Panc1 (cell line): ENCODE measurements around the gene SNX9. TPM values are rescaled to one million over a fixed set of nuclear protein-coding genes. Genes with fewer than 3 reads are reported as not detected.

ENCODE experiments used
- ATAC-seq: fragments of 200-7000 bp; cut with Tn5 transposase; 2 replicates; pipeline ENCODE4 v1.9.1; 2020; ENCODE audit warnings: mild to moderate bottlenecking, moderate library complexity
- BruUV-seq: library from RNA; stranded (reverse); fragments of 400-500 nt; replicated peaks from 2 replicates; lab custom pipeline; 2021; lab: Mats Ljungman, UMichigan
- CTCF ChIA-PET: fragments of 300-600 bp; sonication (Branson Sonifier 250); formaldehyde crosslinking; loops from one replicate; lab custom pipeline; 2022; ENCODE audit warnings: antibody characterized with exemption; lab: Charles Lee
- POLR2A ChIA-PET: fragments of 300-600 bp; sonication (Branson Sonifier 250); formaldehyde crosslinking; loops from one replicate; lab custom pipeline; 2022; ENCODE audit warnings: antibody characterized with exemption; lab: Charles Lee
- DNase-seq: peaks from one replicate; pipeline ENCODE4 v3.0.0-alpha.2; 2010; ENCODE audit warnings: low read depth, low spot score
- H3K27ac ChIP-seq: 2 replicates; pipeline ENCODE4 v1.5.1; 2011; ENCODE audit warnings: mild to moderate bottlenecking, low read length, inconsistent platforms
- H3K27me3 ChIP-seq: fragments of 200-500 bp; sonication (Bioruptor generic); 2 replicates; pipeline ENCODE4 v1.6.0; 2014; ENCODE audit warnings: low read length, inconsistent platforms; ENCODE audit not compliant: control insufficient read depth, insufficient read depth
- H3K36me3 ChIP-seq: fragments of 200-500 bp; sonication (Bioruptor generic); 2 replicates; pipeline ENCODE4 v1.5.1; 2014; ENCODE audit warnings: inconsistent platforms, mild to moderate bottlenecking, low read length, moderate library complexity; ENCODE audit not compliant: control insufficient read depth, insufficient read depth
- H3K4me1 ChIP-seq: 2 replicates; pipeline ENCODE4 v1.5.1; 2011; ENCODE audit warnings: inconsistent platforms, mild to moderate bottlenecking, low read length, moderate library complexity; ENCODE audit not compliant: control insufficient read depth, insufficient read depth
- H3K4me3 ChIP-seq, 2 experiments: 2 replicates each; pipeline ENCODE4 v1.5.1; 2011 to 2012; ENCODE audit warnings: low read depth in 2 of 2, low read length in 2 of 2, mild to moderate bottlenecking in 2 of 2, inconsistent platforms in 1 of 2, moderate library complexity in 1 of 2
- H3K9me3 ChIP-seq: fragments of 200-500 bp; sonication (Bioruptor generic); 2 replicates; pipeline ENCODE4 v1.5.1; 2014; ENCODE audit warnings: low read depth, mild to moderate bottlenecking, inconsistent platforms, low read length, moderate library complexity; ENCODE audit not compliant: control insufficient read depth, insufficient read depth
- CTCF ChIP-seq: fragments of 450-650 bp; IDR thresholded peaks from 2 replicates; pipeline ENCODE4 v1.5.1; 2017; ENCODE audit warnings: mild to moderate bottlenecking
- POLR2AphosphoS5 ChIP-seq: IDR thresholded peaks from 2 replicates; pipeline ENCODE4 v1.6.1; 2012; ENCODE audit warnings: mild to moderate bottlenecking, low read depth, low read length, moderate library complexity
- REST ChIP-seq, 2 experiments: IDR thresholded peaks; 2 replicates each; pipeline ENCODE4 v1.6.1; 2011 to 2012; ENCODE audit warnings: low read depth in 2 of 2, control low read depth in 1 of 2, low read length in 1 of 2, mild to moderate bottlenecking in 1 of 2, moderate library complexity in 1 of 2; ENCODE audit not compliant: insufficient read depth in 1 of 2
- SIN3A ChIP-seq: IDR thresholded peaks from 2 replicates; pipeline ENCODE4 v1.6.1; 2012; ENCODE audit warnings: low read depth, mild to moderate bottlenecking, low read length, moderate library complexity, borderline replicate concordance; ENCODE audit not compliant: insufficient read depth
- TCF7L2 ChIP-seq: IDR thresholded peaks from 2 replicates; pipeline ENCODE4 v1.6.1; 2011; ENCODE audit warnings: mild to moderate bottlenecking, low read depth, low read length, inconsistent platforms
- in situ Hi-C: cut with HindIII; loops from 2 replicates; pipeline ENCODE4 v1.10.0; 2016; ENCODE audit warnings: low sequenced_read_pairs, low pct_unique_long_range_greater_than_20kb
- intact Hi-C: fragments of 100-400 bp; cut with micrococcal nuclease; formaldehyde crosslinking; loops from one replicate; pipeline ENCODE4 v1.10.0; 2022; ENCODE audit not compliant: unreplicated experiment
- total RNA-seq: library from RNA; stranded (reverse); gene quantifications from one replicate; pipeline ENCODE4 v1.2.1, GENCODE V29; 2021; ENCODE audit not compliant: unreplicated experiment

Gene SNX9
- total RNA-seq, 1 experiment from 2014 or later = 46.0 TPM

DNA sequence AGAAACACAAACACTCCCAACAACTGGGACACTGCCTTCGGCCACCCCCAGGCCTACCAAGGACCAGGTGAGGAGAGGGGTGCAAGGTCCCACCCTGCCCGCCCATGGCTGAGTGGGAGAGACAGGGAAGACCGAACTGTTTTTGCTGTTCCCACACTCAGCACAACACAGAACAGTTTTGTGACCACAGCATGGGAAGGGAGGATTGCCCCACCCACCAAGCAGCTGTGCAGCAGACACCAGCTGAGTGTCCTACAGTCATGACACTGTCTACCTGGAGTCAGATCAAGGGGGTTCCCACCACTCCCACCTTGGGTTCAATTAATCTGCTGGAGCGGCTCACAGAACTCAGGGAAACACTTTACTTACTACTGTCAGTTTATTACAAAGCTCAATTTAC, 73.9 kb downstream of the SNX9 start:
- H3K27ac ChIP-seq = no peak overlapping the region
- H3K4me1 ChIP-seq = no peaks in the 10 kb centered on the region
- TF ChIP-seq REST (IDR thresholded peaks at IDR 0.05; ENCODE audit: insufficient read depth in 1 of 2, low read depth in 2 of 2, low read length in 1 of 2) (no peak), SIN3A (no peak), POLR2AphosphoS5 (no peak), TCF7L2 (no peak), CTCF (no peak)
- H3K36me3 ChIP-seq = peaks cover 7% of the 10 kb centered on the region
- in situ Hi-C loops (no loop called here), intact Hi-C loops (no loop called here)
- ATAC-seq (no peak), DNase-seq (no peak)
- POLR2A ChIA-PET = no interaction called here
- H3K27me3 ChIP-seq = no peaks in the 10 kb centered on the region
- no peaks in the 10 kb centered on the region for H3K9me3 ChIP-seq
- CTCF ChIA-PET = no interaction called here
- no peak overlapping the region for H3K4me3 ChIP-seq
- no TSS peak for BruUV-seq

DNA sequence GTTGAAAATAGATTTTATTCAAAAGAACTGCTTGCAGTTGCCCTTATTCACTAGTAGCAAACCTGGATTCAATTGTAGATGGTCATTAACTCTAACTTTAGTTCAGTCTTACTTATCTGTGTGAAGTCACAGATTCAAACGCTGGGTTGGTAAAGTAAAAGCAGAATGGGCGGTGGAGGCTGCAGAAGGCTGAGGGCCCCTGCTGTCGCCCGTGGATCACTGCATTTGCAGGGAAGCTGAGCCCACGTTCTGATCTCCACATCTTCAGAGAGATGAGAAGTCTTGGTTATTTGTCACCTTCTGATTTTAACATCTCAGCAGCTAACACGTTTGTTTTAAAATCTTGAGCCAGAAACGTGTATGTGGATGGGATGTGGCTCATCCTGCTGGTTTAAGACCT, 75.1 kb downstream of the SNX9 start:
- Histone ChIP-seq H3K27me3 (no peaks in the 10 kb centered on the region), H3K9me3 (no peaks in the 10 kb centered on the region), H3K27ac (no peak overlapping the region), H3K4me3 (no peak overlapping the region), H3K36me3 (peaks cover 13% of the 10 kb centered on the region), H3K4me1 (no peaks in the 10 kb centered on the region)
- DNase-seq (no peak), ATAC-seq (no peak)
- POLR2A ChIA-PET = no interaction called here
- BruUV-seq = no TSS peak
- TF ChIP-seq TCF7L2 (no peak), REST (IDR thresholded peaks at IDR 0.05; ENCODE audit: insufficient read depth in 1 of 2, low read depth in 2 of 2, low read length in 1 of 2) (no peak), CTCF (peak; percentile 28), SIN3A (no peak)
- in situ Hi-C loops (no loop called here), intact Hi-C loops (no loop called here)
- CTCF ChIA-PET = no interaction called here
